Measurements from ENCODE around the gene PCDH10. TPM values are rescaled to one million over a fixed set of nuclear protein-coding genes. Genes with fewer than 3 reads are reported as not detected.

The PCDH10 gene
- total and polyA plus RNA-seq, 12 donors, result 0.01 to 0.20 (median 0.09) TPM; not detected in 3

DNA sequence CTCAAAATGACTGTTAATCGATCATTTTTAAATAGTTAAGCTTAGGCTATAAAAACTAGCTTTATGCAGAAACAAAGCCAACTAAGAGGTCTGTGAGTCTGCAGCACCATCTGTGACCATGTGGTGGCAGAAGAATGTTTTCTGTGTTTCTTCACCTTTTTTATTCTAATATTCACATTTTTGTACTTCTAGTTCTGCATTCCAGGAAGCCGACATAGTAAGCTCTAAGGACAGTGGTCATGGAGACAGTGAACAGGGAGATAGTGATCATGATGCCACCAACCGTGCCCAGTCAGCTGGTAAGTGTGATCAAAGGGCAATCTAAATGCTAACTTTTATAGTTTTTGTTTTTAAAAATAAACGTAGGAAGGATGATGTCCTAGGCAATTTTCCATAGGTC is 5.6 kb downstream of the PCDH10 start:
- no peaks in the 10 kb centered on the region for H3K36me3 ChIP-seq
- no peak for ATAC-seq
- H3K27ac ChIP-seq, result no peak overlapping the region
- no peak for DNase-seq
- peaks cover 29 to 72% (median 56%) of the 10 kb centered on the region in 7 donors for H3K27me3 ChIP-seq
- peaks cover 6 to 31% (median 26%) of the 10 kb centered on the region in 9 donors for H3K4me1 ChIP-seq
- TF ChIP-seq, protein P1, sequence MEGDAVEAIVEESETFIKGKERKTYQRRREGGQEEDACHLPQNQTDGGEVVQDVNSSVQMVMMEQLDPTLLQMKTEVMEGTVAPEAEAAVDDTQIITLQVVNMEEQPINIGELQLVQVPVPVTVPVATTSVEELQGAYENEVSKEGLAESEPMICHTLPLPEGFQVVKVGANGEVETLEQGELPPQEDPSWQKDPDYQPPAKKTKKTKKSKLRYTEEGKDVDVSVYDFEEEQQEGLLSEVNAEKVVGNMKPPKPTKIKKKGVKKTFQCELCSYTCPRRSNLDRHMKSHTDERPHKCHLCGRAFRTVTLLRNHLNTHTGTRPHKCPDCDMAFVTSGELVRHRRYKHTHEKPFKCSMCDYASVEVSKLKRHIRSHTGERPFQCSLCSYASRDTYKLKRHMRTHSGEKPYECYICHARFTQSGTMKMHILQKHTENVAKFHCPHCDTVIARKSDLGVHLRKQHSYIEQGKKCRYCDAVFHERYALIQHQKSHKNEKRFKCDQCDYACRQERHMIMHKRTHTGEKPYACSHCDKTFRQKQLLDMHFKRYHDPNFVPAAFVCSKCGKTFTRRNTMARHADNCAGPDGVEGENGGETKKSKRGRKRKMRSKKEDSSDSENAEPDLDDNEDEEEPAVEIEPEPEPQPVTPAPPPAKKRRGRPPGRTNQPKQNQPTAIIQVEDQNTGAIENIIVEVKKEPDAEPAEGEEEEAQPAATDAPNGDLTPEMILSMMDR (IDR thresholded peaks at IDR 0.05), result peak in 7 of 9 donors; percentile 22 to 52 (median 34)
- intact Hi-C loops (cut with DNase I), result no loop called here
- no peaks in the 10 kb centered on the region for H3K9me3 ChIP-seq
- H3K4me3 ChIP-seq, result no peak overlapping the region
- 32 to 36% methylated on average over 4 of the region's 4 CpGs for WGBS, 2 donors

GRCh38 chr4:133156096-133156495 is 7.0 kb downstream of the PCDH10 start:
- H3K27ac ChIP-seq, result no peak overlapping the region
- TF ChIP-seq, protein P1 (IDR thresholded peaks at IDR 0.05), result no peak
- peaks cover 6 to 18% (median 14%) of the 10 kb centered on the region in 9 donors for H3K4me1 ChIP-seq
- no peaks in the 10 kb centered on the region for H3K9me3 ChIP-seq
- H3K27me3 ChIP-seq, result peaks cover 16 to 58% (median 42%) of the 10 kb centered on the region in 7 donors
- WGBS, 2 donors, result 78 to 79% methylated on average over 5 of the region's 5 CpGs
- DNase-seq (no peak), ATAC-seq (no peak)
- H3K36me3 ChIP-seq, result no peaks in the 10 kb centered on the region
- H3K4me3 ChIP-seq, result no peak overlapping the region
- intact Hi-C loops (cut with DNase I), result no loop called here

GRCh38 chr4:133156556-133156955 is 7.5 kb downstream of the PCDH10 start:
- DNase-seq (no peak), ATAC-seq (no peak)
- TF ChIP-seq, protein P1 (IDR thresholded peaks at IDR 0.05), result no peak
- Histone ChIP-seq H3K4me3 (no peak overlapping the region), H3K27me3 (peaks cover 11 to 53% (median 38%) of the 10 kb centered on the region in 7 donors), H3K36me3 (no peaks in the 10 kb centered on the region), H3K4me1 (peaks cover 4 to 13% (median 11%) of the 10 kb centered on the region in 9 donors), H3K27ac (no peak overlapping the region), H3K9me3 (no peaks in the 10 kb centered on the region)
- 91 to 95% methylated on average over 2 of the region's 2 CpGs for WGBS, 2 donors
- intact Hi-C loops (cut with DNase I), result no loop called here

DNA sequence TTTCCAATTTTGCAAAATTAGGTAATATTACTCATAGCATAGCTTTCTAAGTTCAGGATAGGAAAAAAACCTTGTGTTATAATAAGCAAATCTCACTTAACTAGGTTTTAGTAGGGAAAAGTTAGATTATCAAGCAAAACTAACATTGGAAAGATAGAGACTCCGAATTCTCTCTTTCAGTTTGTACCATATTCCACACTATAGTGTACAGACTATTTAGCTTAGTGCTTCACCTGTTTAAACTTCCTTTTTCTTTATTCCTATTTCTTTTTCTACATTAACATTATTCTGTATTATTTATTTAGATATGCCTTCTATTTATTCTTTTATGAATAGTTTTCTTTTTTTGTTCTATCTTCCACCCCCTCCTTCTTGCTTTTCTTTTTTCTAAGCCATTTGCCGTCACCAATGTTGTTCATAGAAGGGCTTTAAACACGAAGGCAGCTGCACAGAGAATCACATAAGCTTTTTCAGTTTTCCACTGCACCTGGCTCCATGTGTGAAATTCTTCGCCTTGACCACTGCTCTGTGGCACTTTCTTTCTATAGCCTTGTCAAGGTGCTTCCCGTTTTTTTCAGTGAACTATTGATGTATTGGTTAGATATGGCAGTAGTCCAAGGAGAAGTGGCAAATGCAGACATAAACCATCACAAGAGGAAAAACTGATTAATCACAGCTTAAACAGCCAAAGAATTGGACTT is 8.5 kb downstream of the PCDH10 start:
- Histone ChIP-seq H3K36me3 (no peaks in the 10 kb centered on the region), H3K9me3 (no peaks in the 10 kb centered on the region), H3K27me3 (peaks cover under 1 to 43% (median 27%) of the 10 kb centered on the region in 7 donors), H3K4me3 (no peak overlapping the region), H3K4me1 (peaks cover 0 to 5% (median 2%) of the 10 kb centered on the region in 9 donors), H3K27ac (no peak overlapping the region)
- ATAC-seq (no peak), DNase-seq (no peak)
- intact Hi-C loops (cut with DNase I), result no loop called here
- 58 to 68% methylated on average over 5 of the region's 5 CpGs for WGBS, 2 donors
- TF ChIP-seq, protein P1 (IDR thresholded peaks at IDR 0.05), result no peak
